ENCODE results near the gene GNG7.
"Not testable (repeated sequence)": the region's sequence is repeated elsewhere in the genome, so short reads cannot be mapped to it uniquely, and the experiment has no call there.

GNG7 gene

DNA sequence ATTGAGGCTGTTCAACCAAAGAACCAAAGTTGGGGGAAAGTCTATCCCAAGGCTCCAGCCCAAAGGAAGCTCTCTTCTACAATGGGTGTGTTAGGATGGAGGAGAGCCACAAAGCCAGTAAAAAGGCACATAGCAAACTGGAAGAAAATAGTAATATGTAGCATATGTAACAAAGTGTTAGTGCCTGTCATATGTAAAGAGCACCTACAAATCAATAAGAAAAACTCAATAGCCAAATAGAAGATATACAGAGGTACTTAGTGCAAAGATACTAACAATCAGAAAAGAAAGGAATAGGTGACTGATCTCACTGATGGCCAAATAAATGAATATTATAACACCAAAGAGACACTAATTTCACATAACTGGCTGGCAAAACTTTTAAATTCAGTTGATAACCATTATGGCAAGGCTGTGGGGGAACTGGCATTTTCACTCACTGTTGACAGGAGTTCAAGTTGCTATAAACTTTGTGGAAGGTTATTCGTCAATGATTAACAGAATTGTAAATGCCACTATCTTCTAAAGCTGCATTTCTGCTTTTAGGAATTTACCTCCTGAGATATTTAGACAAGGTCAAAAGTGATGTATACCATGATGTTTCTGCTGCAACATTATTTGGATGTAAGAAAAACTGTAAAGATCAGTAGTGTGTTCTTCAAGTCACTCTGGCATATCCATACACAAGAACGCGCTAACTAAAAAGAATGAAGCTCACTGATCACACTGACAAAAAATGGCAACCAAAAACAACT, 110.8 kb downstream of the GNG7 start:
- DNase-seq = no peak

DNA sequence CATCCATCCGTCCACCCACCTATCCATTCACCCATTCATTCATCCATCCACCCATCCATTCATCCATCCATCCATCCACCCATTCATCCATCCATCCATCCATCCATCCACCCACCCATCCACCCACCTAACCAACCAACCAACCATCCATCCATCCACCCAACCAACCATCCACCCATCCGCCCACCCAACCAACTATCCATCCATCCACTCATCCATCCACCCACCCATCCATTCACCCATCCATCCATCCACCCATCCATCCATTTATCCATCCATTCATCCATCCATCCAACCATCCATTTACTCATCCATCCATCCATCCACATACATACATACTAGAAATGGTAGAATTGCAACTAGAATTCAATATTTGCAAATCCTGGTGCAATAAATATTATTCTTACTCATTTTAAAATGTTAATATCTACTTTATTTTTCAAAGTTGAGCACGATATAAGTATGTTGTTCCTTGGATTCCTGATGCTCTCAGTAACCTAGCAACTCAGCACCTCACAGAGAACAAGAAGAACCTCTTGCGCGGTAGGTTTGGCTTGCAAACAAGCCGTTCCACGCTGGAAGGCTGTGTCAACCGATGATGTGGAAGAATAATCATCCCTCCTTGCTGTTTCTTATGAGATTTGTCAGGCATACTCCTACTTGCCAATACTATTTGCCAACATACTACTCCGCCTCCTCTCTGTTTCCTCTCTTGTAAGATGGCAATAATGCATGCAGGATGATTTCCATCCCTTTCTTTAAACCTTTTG, 111.7 kb downstream of the GNG7 start:
- DNase-seq = no peak

DNA sequence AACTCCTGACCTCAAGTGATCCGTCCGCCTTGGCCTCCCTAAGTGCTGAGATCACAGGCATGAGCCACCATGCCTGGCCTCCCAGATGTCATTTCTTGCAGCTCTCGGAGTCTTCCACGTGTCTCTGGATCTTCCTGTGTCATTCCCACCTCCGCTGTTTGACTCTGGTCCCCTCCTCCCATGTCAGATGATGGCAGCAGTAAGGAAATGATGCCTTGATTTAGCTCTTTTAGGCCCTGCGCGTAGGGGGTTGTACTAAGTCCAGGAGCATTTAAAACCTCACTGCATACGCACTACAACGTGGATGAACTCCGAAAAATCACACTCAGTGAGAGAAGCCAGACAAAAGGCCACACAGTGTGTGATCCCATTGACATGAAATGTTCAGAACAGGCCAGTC, 113.1 kb downstream of the GNG7 start:
- no peak for DNase-seq

DNA sequence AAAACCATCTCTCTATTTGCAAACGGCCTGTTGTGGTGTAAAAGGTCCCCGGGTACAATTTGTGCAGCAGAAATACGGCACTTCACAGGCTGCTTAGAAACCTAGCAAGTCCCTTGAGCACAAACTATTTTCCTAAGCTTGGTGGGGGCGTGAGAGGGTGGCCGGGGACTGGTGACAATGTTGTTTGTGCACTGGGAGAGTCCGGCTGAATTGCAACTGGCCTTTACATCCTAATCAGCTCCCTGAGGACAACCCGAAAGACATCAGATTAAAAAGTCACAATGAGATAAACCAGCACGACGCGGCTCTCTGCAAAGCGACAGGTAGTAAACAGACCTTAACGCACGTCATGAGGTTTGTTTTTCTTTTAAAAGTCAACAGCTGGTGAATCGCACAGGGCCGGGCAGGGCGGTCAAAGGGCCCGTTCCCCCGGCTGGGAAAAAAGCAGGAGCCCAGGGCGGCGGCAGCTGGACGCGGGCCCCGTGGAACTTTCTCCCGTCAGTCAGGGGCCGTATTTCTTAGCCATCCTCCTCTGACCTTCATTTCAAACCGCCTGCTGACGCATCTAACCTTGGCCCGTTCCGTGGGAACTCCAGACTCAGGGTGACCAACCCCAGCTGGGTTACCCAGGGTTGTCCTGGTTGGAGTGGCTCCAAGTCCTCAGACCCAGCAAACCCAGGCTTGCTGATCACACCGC, 114.3 kb downstream of the GNG7 start:
- no peak for DNase-seq

DNA sequence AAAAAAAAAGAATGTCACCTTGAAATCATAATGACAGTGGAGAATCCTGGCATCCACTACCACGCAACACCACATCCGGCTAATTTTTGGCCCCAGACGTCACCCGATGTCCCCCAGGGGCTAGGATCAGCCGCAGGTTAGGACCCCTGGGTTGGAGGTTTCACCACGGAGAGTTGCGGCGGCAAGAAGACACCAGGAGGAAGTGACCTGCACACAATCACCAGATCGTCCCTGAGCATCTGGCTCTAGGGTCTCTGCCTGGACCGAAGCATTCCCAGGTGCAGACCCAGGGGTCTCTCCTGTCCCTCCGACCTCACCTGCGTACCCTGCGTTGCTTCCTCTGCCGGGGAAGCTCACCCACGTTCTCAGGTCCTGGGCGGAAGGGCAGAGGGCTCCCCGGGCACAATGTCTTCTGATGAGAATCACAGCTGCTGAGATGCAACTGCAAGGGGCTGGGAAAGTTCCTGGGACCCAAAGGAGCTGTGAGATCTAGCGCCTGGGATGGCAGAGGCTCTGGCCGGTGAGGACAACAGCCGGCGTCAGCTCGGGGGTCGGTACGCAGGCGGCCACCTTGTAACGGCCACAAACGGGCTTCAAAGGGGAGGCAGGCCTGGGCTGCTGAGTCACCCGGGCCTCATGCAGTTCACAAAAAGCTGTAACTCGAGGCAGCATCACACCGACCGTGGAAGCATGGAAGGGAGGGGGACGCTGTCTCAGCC, 115.3 kb downstream of the GNG7 start:
- DNase-seq = no peak

DNA sequence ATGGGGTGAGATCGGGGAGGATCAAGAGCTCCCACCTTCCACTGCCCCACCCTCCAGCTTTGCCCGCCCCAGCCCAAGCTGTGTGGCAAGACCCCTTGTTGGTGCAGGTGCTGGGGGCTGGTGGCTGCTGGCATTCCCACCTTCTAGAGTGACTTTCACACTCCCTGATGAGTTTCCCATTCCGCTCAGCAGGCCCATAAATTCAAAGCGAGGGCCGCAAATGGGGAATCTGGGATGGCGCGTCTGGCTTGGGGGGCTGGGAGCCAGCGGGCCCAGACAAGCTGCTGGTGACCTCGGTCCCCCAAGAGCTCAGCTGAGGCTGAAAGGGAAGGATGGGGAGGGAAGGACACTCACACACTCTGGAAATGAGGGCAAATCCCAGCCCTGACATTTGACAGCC, 116.3 kb downstream of the GNG7 start:
- DNase-seq = no peak

DNA sequence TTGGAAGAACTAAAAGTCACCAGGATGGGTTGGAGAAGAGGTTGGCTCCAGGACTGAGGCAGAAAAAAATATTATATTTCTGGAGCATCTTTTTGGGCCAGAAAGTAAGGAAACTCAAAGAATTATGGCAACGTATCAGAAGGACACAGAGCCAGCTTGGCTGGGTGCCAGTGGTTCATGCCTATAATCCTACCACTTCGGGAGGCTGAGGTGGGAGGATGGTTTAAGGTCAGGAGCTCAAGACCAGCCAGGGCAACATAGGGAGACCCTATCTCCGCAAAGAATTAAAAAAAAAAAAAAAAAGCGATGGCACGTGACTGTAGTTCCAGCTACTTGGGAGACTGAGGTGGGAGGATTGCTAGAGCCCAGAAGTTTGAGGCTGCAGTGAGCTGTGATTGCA, 118.5 kb downstream of the GNG7 start:
- no peak for DNase-seq

DNA sequence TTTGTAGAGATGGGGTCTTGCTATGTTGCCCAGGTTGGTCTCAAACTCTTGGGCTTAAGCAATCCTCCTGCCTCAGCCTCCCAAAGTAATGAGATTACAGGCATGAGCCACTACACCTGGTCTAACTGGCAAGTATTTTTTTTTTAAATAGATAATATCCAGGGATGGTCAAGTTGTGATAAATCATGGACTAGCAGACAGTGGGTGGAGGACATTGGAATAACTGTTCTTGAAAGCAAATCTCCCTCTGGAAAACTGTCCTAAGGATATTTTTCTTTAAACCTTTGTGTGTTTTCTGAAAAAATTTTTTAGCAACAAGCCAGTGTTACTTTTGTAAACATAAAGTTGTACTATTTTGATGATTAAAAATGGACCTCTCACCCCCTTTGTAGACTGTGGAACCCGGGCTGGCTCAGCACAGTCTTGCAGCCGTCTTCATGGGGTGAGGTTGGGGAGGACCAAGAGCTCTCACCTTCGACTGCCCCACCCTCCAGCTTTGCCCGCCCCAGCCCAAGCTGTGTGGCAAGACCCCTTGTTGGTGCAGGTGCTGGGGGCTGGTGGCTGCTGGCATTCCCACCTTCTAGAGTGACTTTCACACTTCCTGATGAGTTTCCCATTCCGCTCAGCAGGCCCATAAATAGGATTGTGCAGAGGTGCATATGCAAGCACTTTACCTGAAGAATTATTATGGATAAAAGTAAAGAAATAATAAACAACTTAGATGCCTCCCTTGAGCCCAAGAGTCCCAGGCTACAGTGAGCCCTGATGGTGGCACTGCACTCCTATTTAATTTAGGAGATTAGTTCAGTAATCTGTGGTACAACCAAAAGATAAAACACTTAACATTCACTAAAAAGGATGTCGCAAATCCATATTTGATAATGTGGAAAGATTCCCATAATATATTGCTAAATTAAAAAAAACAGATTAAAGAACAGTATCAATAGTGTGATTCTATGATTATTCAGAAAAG, 119.2 kb downstream of the GNG7 start:
- DNase-seq = no peak

DNA sequence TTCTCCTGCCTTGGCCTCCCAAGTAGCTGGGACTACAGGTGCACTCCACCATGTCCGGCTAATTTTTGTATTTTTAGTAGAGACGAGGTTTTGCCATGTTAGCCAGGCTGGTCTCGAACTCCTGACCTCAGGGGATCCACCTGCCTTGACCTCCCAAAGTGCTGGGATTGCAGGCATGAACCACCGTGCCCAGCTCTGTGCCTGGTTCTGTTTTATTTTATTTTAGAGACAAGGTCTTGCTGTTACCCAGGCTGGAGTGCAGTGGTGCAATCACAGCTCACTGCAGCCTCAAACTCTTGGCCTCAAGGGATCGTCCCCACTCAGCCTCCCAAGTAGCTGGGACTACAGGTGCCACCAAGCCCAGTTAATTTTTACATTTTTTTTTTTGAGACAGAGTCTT, 122.1 kb downstream of the GNG7 start:
- not testable (repeated sequence) for DNase-seq

DNA sequence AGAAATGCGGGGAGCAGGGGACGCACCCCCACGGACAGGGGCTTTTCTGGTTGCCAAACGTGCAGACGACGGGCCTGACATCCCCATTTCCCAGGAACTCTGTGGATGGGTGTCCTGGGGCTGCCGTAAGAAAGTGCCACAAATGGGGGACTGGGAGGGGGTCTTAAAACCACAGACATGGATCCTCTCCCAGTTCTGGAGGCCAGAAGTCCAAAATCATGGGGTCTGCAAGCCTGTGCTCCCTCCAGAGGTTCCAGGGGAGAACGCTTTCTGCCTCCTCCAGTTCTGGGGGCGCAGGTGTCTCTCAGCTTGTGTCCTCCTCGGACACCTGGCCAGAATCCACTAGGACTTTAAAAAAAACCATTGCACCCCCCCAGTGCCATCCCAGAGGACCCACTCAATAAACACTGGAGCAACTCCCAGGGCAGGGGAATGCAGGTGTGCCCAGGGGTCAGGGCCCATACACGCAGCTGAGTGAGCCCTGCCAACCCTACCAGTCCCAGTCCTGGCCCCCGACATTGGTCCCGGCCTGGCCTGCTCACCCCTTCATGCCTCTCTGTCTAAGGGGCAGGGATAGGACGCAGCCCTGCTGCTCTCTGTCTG, 122.7 kb downstream of the GNG7 start:
- DNase-seq = no peak

DNA sequence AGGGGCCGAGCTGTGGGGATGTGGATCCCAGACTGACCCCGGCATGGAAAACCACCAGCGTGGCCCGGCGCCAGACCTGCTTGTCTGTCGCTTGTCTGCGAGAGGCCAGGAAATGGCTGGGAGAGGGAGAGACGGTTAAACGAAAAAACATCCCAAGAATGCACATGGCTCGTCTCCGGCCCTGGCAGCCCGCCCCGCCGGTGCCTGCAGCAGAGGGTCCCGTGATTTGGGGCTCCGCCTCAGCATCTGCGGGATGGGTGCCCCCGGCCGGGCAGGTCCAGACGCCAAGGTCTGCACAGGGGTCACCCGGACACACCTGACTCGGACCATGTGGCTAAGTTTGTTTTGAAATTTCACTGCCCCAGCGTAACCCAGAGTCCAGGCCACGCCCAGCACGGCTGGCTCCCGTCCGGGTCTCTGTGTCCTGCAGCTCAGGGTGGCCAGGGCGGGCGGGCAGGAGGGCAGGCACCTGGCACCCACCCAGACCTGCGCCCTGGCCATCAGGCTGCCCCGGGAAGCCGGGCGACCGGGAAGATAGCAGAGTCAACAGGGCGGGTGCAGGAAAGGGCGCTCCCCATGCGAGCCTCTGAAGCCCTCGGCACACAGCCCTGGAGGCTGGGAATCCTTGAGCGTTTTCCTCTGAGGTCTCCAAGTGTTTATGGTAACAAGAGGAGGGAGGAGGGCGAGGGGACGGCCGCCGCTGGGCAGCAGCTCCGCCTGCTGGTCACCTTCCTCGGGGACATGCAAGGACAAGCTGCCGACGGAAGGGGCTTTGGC, 123.4 kb downstream of the GNG7 start:
- peak; percentile 33 for DNase-seq

DNA sequence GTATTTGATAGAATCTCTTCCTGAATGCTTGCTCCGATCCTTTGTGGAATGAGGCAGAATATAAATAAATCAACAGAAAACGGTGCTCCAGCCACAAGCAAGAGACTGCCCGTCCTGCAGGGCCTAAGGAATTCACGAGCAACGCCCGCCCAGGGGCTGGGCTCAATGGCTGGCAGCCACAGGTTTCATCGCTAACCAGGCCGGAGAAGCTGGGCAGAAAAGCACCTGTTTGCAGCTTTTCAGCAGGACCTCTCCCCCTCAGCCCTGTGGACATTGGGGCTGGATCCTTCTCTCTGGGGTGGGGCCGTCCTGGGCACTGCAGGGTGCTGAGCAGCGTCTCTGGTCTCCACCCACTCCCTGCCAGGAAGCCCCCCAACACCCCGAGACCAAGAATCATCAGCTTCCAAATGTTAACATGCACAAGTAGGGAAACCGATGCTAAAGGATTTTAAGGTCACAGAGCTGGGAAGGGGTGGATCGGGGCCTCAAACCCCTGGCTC, 124.1 kb downstream of the GNG7 start:
- DNase-seq = no peak

DNA sequence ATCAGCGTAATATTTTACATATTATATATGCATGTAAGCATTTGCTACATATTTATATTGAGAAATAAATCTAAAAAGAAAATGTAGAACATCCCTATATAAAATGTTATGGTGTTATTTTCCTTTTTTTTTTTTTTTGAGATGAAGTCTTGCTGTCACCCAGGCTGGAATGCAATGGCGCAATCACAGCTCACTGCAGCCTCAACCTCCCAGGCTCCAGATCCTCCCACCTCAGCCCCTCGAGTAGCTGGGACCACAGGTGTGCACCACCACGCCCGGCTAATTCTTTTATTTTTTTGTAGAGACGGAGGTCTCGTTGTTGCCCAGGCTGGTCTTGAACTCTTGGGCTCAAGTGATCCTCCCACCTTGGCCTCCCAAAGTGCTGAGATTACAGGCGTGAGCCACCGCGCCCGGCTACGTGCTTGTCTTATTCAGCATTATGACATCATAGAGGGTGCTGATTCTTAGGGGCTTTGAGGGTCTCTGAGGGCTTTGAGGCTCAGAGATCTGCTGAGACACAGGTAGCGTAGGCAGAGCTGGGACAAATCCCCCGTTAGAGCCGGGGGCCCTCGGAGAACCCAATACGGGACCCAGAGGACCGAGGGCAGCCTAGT, 124.7 kb downstream of the GNG7 start:
- no peak for DNase-seq

DNA sequence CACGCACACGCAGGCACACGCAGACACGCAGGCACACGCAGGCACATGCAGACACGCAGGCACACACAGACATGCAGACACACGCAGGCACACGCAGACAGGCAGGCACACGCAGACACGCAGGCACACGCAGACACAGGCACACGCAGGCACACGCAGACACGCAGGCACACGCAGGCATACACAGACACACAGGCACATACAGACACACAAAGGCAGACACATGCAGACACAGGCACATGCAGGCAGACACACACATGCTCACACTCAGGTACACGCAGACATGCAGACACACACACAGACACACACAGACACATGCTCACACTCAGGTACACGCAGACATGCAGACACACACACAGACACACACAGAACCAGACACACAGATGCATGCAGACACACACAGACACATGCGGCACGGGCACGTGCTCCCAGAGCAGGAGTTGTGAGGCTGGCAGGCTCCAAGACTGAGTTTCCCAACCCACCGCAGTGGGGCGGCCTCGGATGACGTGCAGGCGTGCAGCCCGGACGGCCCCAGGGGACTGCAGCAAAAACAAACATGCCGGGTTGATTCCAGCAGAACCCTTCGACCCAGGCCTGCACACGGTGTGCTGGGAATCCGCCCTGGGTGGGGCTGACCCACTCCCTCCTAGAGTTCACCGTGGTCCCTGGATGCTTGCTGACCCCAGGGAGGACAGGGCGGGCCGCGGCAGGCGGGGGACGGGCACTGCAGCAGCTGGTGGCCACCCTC, 126.6 kb downstream of the GNG7 start:
- peak; percentile 44 for DNase-seq

DNA sequence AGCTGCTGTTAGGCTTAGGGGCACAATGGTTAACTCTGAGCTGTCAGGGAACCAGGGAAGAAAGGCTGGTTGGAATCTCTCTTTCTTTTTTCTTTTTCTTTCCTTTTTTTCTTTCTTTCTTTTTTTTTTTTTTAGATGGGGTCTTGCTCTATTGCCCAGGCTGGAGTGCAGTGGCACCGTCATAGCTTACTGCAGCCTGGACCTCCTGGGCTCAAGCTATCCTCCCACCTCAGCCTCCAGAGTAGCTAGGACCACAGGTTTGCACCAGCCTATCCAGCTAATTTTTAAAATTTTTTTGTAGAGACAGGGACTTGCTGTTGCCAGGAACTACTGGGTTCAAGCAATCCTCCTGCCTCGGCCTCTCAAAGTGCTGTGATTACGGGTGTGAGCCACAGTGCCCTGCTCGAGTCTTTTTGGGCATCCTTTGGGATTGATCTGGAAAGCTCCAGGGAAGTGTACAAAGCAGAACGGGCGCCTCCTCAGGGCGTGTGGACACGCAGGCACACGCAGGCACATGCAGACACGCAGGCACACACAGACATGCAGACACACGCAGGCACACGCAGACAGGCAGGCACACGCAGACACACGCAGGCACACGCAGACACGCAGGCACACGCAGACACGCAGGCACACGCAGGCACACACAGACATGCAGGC, 127.4 kb downstream of the GNG7 start:
- DNase-seq = no peak

DNA sequence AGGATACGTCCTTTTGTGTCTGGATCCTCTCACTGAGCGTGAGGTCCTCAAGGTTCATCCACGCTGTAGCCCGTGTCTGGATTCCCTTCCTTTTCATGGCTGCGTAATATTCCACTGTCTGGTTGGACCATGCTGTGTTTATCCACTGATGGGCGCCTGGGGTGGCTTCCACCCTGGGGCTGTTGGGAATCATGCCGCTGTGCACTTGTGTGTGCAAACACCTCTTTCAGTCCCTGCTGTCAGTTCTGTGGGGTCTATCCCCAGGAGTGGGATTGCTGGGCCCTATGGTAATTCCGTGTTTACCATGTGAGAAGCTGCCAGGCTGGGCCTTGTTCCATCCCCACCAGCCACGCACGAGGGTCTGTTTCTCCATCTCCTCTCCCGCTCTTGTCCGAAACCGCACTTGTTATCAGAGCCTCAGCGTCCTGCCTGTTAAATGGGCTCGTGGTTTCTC, 128.0 kb downstream of the GNG7 start:
- no peak for DNase-seq

DNA sequence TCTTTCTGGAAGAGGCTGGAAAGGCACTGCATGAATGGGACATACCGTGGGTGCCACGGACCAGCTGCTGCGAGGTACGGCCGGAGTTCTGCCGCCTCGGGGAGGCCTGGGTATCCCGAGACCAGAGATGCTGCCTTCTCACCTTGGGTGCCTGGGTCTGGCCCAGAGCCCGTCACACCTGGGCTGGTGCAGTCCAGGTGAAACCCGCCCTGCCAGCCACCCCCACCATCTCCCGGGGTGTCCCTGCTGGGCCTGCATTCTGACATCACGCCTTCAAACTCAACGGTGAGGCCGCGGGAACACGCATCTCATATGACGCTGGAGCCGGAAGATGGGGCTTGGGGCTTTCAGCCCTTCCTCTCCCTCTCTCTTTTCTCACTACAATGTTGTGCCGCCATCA, 128.6 kb downstream of the GNG7 start:
- DNase-seq = no peak

DNA sequence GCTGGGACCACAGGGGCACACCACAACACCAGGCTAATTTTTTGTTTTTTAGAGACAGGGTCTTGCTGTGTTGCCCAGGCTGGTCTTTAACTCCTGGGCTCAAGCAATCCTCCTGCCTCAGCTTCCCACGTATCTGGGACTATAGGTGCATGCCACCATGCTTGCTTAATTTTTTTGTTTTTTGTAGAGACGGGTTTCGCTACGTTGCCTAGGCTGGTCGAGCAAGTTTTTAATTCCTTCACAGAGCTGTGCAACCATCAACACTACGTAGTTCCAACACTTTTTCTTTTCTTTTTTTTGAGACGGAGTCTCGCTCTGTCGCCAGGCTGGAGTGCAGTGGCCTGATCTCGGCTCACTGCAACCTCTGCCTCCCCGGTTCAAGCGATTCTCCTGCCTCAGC, 130.3 kb downstream of the GNG7 start:
- DNase-seq = not testable (repeated sequence)

Data from NCI-H1436 (cell line).